Subcutaneous adipose tissue (tissue), 4 donors: ENCODE data around the gene CDH4. TPM values are rescaled to one million over a fixed set of nuclear protein-coding genes. Genes with fewer than 3 reads are reported as not detected.

Experiments used
- total RNA-seq, 4 donors: library from RNA; depleted of rRNA; stranded (reverse); fragments of >200 nt; gene quantifications; one replicate each; pipeline ENCODE4 v1.1.0, GENCODE V29; 2016
- TF ChIP-seq, protein P1 (sequence below): fragments of 450-650 bp; IDR thresholded peaks from one replicate; pipeline ENCODE4 v1.5.1; 2016; ENCODE audit warnings: low read depth, mild to moderate bottlenecking, control low read depth, antibody characterized with exemption, moderate library complexity

The CDH4 gene
- total RNA-seq, 4 donors from 2014 or later = not detected

DNA sequence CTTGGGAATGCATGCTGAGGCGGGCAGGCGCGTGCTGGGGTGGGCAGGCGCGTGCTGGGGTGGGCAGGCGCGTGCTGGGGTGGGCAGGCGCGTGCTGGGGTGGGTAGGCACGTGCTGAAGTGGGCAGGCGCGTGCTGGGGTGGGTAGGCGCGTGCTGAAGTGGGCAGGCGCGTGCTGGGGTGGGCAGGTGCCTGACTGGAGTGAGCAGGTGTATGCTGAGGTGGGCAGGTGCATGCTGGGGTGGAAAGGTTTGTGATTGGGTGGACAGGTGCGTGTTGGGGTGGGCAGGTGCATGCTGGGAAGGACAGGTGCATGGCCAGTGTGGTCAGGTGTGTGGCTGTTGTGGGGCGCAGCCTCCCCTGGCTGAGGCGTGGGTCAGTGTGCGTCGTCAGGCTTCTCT is 404.1 kb downstream of the CDH4 start:
- TF ChIP-seq, protein P1, sequence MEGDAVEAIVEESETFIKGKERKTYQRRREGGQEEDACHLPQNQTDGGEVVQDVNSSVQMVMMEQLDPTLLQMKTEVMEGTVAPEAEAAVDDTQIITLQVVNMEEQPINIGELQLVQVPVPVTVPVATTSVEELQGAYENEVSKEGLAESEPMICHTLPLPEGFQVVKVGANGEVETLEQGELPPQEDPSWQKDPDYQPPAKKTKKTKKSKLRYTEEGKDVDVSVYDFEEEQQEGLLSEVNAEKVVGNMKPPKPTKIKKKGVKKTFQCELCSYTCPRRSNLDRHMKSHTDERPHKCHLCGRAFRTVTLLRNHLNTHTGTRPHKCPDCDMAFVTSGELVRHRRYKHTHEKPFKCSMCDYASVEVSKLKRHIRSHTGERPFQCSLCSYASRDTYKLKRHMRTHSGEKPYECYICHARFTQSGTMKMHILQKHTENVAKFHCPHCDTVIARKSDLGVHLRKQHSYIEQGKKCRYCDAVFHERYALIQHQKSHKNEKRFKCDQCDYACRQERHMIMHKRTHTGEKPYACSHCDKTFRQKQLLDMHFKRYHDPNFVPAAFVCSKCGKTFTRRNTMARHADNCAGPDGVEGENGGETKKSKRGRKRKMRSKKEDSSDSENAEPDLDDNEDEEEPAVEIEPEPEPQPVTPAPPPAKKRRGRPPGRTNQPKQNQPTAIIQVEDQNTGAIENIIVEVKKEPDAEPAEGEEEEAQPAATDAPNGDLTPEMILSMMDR = no peak

DNA sequence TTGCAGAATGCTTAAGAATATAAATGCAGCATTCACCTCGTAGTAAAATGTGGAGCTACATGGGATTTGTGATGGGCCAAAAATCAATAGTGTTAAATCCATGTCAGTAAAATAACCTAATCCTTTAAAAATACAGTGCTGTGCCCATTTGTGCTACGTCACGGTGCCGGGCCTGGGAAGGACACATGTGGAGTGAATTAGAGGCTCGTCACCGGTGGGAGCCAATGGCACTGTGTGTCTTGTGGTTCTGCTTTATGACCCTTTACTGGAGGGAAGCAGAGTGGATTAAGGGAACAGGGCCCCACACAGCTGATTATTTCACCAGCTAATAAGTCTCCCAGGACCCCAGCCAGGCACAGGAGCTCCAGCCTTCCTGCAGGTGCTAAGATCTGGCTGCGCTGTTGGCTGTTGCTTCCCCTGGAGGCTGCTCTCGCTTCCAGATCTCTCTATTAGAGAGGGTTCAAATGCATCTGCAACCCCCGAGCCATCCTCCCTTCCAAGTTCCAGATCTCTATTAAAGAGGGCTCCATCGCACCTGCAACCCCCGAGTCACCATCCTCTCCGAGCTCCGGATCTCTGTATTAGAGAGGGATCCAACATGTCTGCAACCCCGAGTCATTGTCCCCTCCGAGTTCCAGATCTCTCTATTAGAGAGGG is 405.8 kb downstream of the CDH4 start:
- TF ChIP-seq, protein P1 = no peak

DNA sequence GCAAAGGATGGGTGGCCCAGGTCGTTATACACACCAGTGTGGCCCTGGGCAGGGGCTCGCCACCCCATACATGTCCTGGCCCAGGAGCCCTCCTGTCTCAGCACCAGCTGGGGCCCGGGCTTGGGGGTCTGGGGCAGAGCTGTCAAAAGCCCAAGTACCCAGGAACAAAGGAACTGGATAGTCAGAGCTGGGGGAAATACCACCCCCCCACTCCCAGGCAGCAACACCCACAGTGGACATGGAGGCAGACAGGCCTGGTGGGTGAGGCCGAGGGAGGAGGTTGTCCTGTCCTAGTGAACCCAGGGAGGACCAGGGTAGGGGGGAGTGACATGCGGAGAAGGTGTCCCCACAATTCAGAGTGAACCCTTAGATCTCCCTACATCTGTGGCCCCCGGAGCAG is 406.5 kb downstream of the CDH4 start:
- TF ChIP-seq, protein P1 = no peak

DNA sequence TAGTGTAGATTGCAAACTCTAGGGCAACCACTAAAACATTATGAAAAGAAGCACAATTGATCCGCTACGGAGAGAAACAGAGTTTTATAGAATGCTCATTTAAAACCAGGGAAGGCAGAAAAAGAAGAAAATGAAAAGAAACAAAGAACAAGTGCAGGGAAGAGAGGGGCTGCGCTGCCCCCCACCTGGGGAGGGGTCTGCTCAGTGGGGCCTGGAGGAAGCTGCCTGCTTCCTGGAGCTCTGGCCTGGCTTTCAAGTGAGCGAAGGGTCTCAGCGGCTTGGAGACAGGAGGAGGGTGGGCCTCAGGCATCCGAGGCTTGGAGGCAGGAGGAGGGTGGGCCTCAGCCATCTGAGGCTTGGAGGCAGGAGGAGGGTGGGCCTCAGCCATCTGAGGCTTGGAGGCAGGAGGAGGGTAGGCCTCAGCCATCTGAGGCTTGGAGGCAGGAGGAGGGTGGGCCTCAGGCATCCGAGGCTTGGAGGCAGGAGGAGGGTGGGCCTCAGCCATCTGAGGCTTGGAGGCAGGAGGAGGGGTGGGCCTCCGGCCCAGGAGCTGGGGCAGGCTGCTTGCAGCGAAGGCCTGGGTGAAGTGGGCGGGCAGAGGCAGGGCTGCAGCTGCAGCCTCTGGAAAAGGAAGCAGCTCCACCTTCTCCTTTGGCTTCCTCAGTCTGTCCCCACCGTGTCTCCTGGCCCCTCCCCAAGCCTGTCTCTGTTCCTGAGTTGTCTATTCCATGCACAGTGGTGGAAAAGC is 407.4 kb downstream of the CDH4 start:
- TF ChIP-seq, protein P1 = no peak

GRCh38 chr20:61659994-61660346 is 407.9 kb downstream of the CDH4 start:
- TF ChIP-seq, protein P1 = no peak

DNA sequence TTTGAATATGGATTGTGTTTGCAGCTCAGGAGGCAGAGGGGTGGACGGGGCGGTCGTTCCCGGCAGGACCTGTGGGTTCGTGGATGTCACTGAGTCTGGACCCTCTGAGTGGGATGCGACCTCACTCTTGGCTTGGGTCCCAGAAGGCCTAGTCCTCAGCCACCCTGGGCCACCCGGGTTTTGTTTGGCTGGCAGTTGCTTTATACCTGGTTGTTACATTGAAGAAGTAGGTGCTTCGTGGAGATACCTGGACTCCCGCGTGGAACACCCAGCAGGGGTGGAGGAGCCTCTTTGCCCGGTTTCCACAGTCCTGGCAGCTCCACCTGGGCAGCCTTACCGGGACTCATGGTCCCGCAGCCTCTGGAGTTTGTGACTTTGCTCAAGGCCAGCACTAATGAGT is 408.5 kb downstream of the CDH4 start:
- TF ChIP-seq, protein P1 = no peak

DNA sequence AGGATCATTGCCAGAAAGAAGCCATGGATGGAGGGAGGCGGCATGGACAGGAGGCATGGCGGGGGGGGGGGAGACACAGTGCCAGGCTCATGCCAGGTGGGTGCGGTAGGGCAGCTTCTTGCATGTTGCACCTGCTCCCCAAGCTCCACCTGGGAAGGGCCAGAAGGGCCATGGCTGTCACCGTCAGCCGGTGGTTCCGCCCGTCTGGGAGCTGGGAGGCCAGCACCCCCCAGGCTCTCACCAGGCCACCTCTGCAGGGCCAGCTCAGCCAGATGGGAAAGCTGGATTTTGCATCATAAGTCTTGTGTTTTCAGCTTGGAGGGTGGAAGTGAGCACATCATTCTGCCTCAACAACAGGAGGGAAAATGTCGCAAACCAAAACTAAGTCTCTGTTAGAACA is 409.0 kb downstream of the CDH4 start:
- TF ChIP-seq, protein P1 = no peak
